Heart left ventricle (tissue), 16 donors: ENCODE measurements around the gene MEAK7. TPM values are rescaled to one million over a fixed set of nuclear protein-coding genes. Genes with fewer than 3 reads are reported as not detected.

ENCODE experiments used
- ATAC-seq, 4 donors: fragments of 200-7000 bp; cut with Tn5 transposase; one replicate each; pipeline ENCODE4 v1.9.1; 2020 to 2022; ENCODE audit warnings: moderate library complexity in 4 of 4, mild to moderate bottlenecking in 3 of 4, moderate number of reproducible peaks in 1 of 4
- DNase-seq, 5 donors: peaks; one replicate each; pipeline ENCODE4 v3.0.0-alpha.2; 2020
- H3K27ac ChIP-seq, 12 donors: fragments of 200-600 bp; sonication (generic) in 4 of 12; one replicate each; pipeline versions ENCODE4 v1.5.0 to v1.8.0; 2016 to 2022; ENCODE audit warnings: mild to moderate bottlenecking in 2 of 12
- H3K27me3 ChIP-seq, 9 donors: fragments of 200-600 bp; sonication (generic) in 2 of 9; one replicate each; pipeline versions ENCODE4 v1.5.1 to v1.8.0; 2016 to 2022; ENCODE audit warnings: mild to moderate bottlenecking in 3 of 9
- H3K36me3 ChIP-seq, 9 donors: fragments of 200-600 bp; sonication (generic) in 2 of 9; one replicate each; pipeline versions ENCODE4 v1.5.0 to v1.8.0; 2018 to 2022; ENCODE audit warnings: mild to moderate bottlenecking in 2 of 9
- H3K4me1 ChIP-seq, 12 donors: fragments of 200-600 bp; sonication (generic) in 4 of 12; one replicate each; pipeline versions ENCODE4 v1.5.0 to v1.8.0; 2016 to 2022; ENCODE audit warnings: mild to moderate bottlenecking in 3 of 12
- H3K4me3 ChIP-seq, 12 donors: fragments of 200-600 bp; sonication (generic) in 4 of 12; one replicate each; pipeline versions ENCODE4 v1.5.0 to v1.8.0; 2017 to 2022; ENCODE audit warnings: mild to moderate bottlenecking in 9 of 12, moderate library complexity in 4 of 12
- H3K9me3 ChIP-seq, 12 donors: fragments of 200-600 bp; sonication (generic) in 4 of 12; one replicate each; pipeline versions ENCODE4 v1.5.0 to v1.8.0; 2016 to 2022; ENCODE audit warnings: mild to moderate bottlenecking in 1 of 12
- POLR2A ChIP-seq, 2 donors: fragments of 450-650 bp; IDR thresholded peaks; one replicate each; pipeline ENCODE4 v1.6.1; 2017; ENCODE audit warnings: antibody characterized with exemption in 2 of 2, mild to moderate bottlenecking in 2 of 2, moderate library complexity in 2 of 2
- WGBS, 4 donors: extraction: QIAGEN DNeasy Blood & Tissue Kit in 2 of 4; methylation state at CpG; one replicate each; pipeline versions ENCODE4 v1.1.5 to v1.1.7; 2013 to 2018; 5-methylcytosine and 5-hydroxymethylcytosine counted together
- intact Hi-C, 10 donors: fragments of 100-400 bp; cut with DNase I; formaldehyde crosslinking; loops; one replicate each; pipeline versions ENCODE4 v1.11.1 to v1.14.2; 2022
- polyA plus RNA-seq, 2 donors: library from polyadenylated mRNA; stranded (reverse); fragments of 200-250 nt; gene quantifications; one replicate each; pipeline ENCODE4 v1.2.3, GENCODE V29; 2013
- total RNA-seq, 9 donors: library from RNA; depleted of rRNA in 2 of 9; stranded (reverse); fragments of >200 nt in 2 of 9; fragmentation: NEBNext Ultra II Directional in 3 of 9; extraction: Animal tissue kit (Norgen Biotek cat#: 25700) in 3 of 9; gene quantifications; one replicate each; pipeline versions ENCODE4 v1.1.0 to v1.2.4, GENCODE V29; 2016 to 2023
- TF ChIP-seq, protein P1 (sequence below), 12 donors: fragments of 200-600 bp; sonication (generic) in 4 of 12; IDR thresholded peaks; one replicate each; pipeline versions ENCODE4 v1.5.0 to v1.8.0; 2018 to 2022; ENCODE audit warnings: antibody characterized with exemption in 12 of 12, mild to moderate bottlenecking in 5 of 12
- donor health status: ischemic (EF 13 %, LVEDD 7.1; RV severe dilation, severe dysfunction).
- donor health status: healthy with polysubstance abuse.
- donor health status: DM: no; HTN: yes; CAD: no.
- donor health status: DM: no; HTN: no; CAD: no.
- donor health status: ischemic (EF 25% LVEDD 6.9; RV normal size, moderate dysfunction).
- donor health status: ischemic (EF 25% LVEDD 5.7; RV mildly dilated, moderate dysfunction).
- donor health status: healthy.
- donor health status: DM: yes; HTN: yes; CAD: no.
- donor health status: ischemic (EF 35%, LVEDD 5.7; RV mildly dilated, moderate dysfunction).
- donor health status: nonischemic (EF 11% LVEDD 7.7; RV severe dilation, severe dysfunction).
- donor health status: DM: yes; HTN: yes; CAD: no.
- donor health status: PGD.
- donor health status: ischemic (EF 29% LVEDD 5.4; RV normal size, mild dysfunction).
- donor health status: nonischemic (EF 23%, LVEDD 6.1; RV moderate dilation, normal function).

The MEAK7 gene
- total and polyA plus RNA-seq, 11 donors, result 2.2 to 13.2 (median 5.1) TPM

DNA sequence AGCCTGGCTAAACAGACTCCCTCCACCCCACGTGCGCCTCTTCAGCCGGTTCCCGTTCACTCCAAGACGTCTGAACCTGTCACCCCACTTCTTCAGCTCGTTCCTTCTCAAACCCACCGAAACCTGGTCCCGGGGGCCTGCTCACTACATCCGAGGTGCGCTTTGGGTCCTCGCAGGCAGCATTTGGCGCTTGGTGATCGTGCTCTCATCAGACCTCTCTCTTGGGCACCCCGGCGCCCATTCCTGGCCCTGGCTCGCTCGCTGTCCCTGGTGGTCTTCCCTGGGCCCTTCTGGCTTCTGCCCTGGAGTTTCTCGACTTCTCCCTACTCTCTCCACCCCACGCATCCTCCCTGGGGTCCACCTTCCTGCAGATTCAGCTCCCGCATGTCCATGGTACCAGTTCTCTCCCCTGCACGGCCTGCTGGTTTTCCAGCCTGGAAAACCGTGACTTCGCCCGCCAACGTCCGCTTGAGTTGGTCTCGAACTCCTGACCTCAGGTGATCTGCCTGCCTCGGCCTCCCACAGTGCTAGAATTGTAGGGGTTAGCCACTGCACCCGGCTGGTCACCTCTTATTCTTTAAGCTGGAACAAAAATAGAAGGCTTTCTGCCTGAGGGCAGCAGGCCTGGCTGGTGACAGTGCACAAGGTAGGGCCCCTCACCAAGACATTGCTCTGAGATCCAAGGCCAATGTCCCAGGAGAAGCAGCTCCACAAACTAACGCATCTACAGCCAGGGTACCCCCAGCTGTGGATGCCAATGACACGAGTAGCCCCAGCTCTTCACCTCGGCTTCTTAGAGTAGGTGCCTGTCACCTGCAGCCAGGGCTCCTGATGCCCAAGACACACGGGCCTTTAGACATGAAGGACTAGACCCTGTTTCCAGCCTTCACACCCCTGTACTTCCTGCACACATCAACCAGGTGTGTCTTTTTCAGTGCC, 1.1 kb upstream of the MEAK7 start:
- 76 to 79% (median 78%) methylated on average over 32 to 33 of the region's 33 CpGs for WGBS, 4 donors

DNA sequence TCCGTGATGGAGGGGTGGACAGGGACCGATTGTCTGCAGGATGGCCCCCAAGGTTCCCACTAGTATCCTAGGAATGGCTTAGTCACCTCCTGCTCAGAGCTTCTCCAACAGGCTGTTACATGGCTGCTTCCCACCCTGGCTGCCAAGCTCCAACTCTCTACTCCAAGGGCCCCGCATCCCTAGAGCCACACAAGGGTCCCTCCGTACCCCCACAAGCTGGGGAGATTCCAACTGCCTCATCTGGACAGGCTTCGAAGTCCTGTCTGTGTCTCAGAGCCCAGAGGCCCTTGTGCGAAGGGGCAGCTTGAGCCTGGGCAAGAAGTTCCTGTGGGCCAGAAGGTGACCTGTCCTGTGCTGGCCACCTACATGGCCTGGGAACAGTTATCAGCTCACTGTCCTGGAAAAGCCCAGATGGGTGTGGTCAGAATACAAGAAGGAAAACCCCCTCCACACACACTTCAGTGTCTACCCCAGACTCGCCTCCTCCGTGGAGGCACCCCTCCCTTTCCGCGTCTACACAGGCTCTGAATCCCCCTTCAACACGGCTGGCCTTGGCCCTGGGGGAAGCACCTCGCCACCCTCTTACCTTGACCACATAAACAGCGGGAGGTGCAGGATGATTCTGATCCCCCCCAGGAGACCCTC, 586 bp downstream of the MEAK7 start:
- DNase-seq (peak in 2 of 5 donors; percentile 32 to 42), ATAC-seq (no peak)
- intact Hi-C loops, result no loop called here
- 39 to 48% (median 41%) methylated on average over 13 of the region's 13 CpGs for WGBS, 4 donors
- H3K9me3 ChIP-seq, result no peaks in the 10 kb centered on the region
- H3K27ac ChIP-seq, result peak overlapping the region in 10 of 12 donors; percentile 27 to 91 (median 80)
- H3K4me3 ChIP-seq, result peak overlapping the region; percentile 24 to 98 (median 80)
- no peak for TF ChIP-seq POLR2A (IDR thresholded peaks at IDR 0.05)
- TF ChIP-seq, protein P1, sequence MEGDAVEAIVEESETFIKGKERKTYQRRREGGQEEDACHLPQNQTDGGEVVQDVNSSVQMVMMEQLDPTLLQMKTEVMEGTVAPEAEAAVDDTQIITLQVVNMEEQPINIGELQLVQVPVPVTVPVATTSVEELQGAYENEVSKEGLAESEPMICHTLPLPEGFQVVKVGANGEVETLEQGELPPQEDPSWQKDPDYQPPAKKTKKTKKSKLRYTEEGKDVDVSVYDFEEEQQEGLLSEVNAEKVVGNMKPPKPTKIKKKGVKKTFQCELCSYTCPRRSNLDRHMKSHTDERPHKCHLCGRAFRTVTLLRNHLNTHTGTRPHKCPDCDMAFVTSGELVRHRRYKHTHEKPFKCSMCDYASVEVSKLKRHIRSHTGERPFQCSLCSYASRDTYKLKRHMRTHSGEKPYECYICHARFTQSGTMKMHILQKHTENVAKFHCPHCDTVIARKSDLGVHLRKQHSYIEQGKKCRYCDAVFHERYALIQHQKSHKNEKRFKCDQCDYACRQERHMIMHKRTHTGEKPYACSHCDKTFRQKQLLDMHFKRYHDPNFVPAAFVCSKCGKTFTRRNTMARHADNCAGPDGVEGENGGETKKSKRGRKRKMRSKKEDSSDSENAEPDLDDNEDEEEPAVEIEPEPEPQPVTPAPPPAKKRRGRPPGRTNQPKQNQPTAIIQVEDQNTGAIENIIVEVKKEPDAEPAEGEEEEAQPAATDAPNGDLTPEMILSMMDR (IDR thresholded peaks at IDR 0.05), result no peak
- H3K4me1 ChIP-seq, result peaks cover 3 to 32% (median 18%) of the 10 kb centered on the region in 12 donors
- no peaks in the 10 kb centered on the region for H3K27me3 ChIP-seq
- H3K36me3 ChIP-seq, result peaks cover 0 to 13% (median 0%) of the 10 kb centered on the region in 9 donors

More for the DNA sequence above, 1.1 kb upstream of the MEAK7 start:
- no peak for TF ChIP-seq POLR2A (IDR thresholded peaks at IDR 0.05)
- TF ChIP-seq, protein P1 (IDR thresholded peaks at IDR 0.05), result no peak
- H3K36me3 ChIP-seq, result peaks cover 0 to 7% (median 0%) of the 10 kb centered on the region in 9 donors
- DNase-seq (peak in 1 of 5 donors; percentile 23), ATAC-seq (no peak)
- intact Hi-C loops, result loop anchor here in 2 of 10 donors (5.0 kb wide), 2 partner anchors 222 to 232 kb away; no protein-coding TSS in a partner anchor
- H3K4me1 ChIP-seq, result peaks cover 3 to 32% (median 18%) of the 10 kb centered on the region in 12 donors
- H3K9me3 ChIP-seq, result no peaks in the 10 kb centered on the region
- peak overlapping the region in 11 of 12 donors; percentile 36 to 91 (median 82) for H3K27ac ChIP-seq
- H3K27me3 ChIP-seq, result no peaks in the 10 kb centered on the region
- peak overlapping the region; percentile 18 to 98 (median 80) for H3K4me3 ChIP-seq

DNA sequence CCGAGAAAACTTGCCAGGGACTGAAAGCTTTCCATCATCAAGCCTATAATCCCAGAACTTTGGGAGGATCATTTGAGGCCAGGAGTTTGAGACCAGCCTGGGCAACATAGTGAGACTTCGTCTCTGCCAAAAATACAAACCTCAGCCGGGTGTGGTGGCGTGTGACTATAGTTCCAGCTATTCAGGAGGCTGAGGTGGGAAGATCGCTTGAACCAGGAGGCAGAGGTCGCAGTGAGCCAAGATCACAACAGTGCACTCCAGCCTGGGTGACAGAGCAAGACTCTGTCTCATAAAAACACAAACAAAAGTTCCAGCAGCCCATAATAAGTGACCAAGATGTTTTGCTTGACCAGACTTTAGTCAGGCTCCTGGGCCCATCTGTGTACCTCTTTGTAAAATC, 1.9 kb downstream of the MEAK7 start:
- intact Hi-C loops, result no loop called here
- no peak for ATAC-seq
- 90 to 97% (median 93%) methylated on average over 6 of the region's 6 CpGs for WGBS, 4 donors
- Histone ChIP-seq H3K27me3 (no peaks in the 10 kb centered on the region), H3K36me3 (peaks cover 0 to 21% (median 4%) of the 10 kb centered on the region in 9 donors), H3K9me3 (no peaks in the 10 kb centered on the region), H3K27ac (no peak overlapping the region), H3K4me1 (peaks cover 3 to 32% (median 18%) of the 10 kb centered on the region in 12 donors), H3K4me3 (no peak overlapping the region)
- TF ChIP-seq, protein P1 (IDR thresholded peaks at IDR 0.05), result no peak
- no peak for TF ChIP-seq POLR2A (IDR thresholded peaks at IDR 0.05)
- DNase-seq, result peak in 2 of 5 donors; percentile 8 to 46

DNA sequence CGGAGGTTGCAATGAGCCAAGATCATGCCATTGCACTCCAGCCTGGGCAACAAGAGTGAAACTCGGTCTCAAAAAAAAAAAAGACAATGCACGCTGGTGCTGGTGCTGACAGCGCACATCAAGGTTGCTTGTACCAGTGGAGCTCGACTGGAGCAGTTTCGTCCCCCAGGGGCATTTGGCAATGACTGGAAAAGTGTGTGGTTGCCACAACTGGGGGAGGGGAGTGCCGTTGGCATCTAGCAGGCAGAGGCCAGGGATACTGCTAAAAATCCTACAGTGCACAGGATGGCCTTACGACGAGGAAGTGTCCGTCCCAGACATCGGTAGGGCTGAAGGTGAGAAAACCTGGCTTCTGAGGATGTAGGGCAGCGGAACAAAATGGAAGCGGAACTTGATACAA, 2.4 kb downstream of the MEAK7 start:
- peak in 1 of 5 donors; percentile 8 for DNase-seq
- intact Hi-C loops, result no loop called here
- no peak overlapping the region for H3K4me3 ChIP-seq
- 89 to 96% (median 93%) methylated on average over 13 of the region's 13 CpGs for whole genome bisulfite sequencing, 4 donors
- H3K4me1 ChIP-seq, result peaks cover 3 to 32% (median 18%) of the 10 kb centered on the region in 12 donors
- H3K9me3 ChIP-seq, result no peaks in the 10 kb centered on the region
- no peak overlapping the region for H3K27ac ChIP-seq
- peaks cover 0 to 26% (median 9%) of the 10 kb centered on the region in 9 donors for H3K36me3 ChIP-seq
- ATAC-seq, result no peak
- no peaks in the 10 kb centered on the region for H3K27me3 ChIP-seq
- TF ChIP-seq POLR2A (IDR thresholded peaks at IDR 0.05), result no peak
- TF ChIP-seq, protein P1 (IDR thresholded peaks at IDR 0.05), result no peak
